T47D (cell line): ENCODE results near the gene USF2.

Source experiments
- DNase-seq, 2 experiments: peaks; one replicate each; pipeline versions ENCODE4 v3.0.0 to v3.0.0-alpha.2; 2011 to 2012; ENCODE audit warnings: low read depth in 1 of 2, low spot score in 1 of 2
- JUND ChIP-seq: IDR thresholded peaks from 2 replicates; pipeline ENCODE4 v1.6.1; 2012; ENCODE audit warnings: low read depth
- in situ Hi-C: cut with HindIII; loops from 2 replicates; pipeline ENCODE4 v1.10.0; 2016; ENCODE audit warnings: low sequenced_read_pairs, low pct_unique_long_range_greater_than_20kb

USF2 gene

GRCh38 chr19:35249146-35249847 lies 19.5 kb upstream of the USF2 start:
- TF ChIP-seq JUND: no peak
- DNase-seq: no peak
- in situ Hi-C loops: no loop called here

- in situ Hi-C loops: no loop called here
- no peak for DNase-seq
- no peak for TF ChIP-seq JUND
Measured at GRCh38 chr19:35249848-35250711, 18.7 kb upstream of the USF2 start.

GRCh38 chr19:35251456-35251855 lies 17.3 kb upstream of the USF2 start:
- no peak for TF ChIP-seq JUND
- DNase-seq: no peak
- in situ Hi-C loops: no loop called here

GRCh38 chr19:35253316-35254286 lies 15.2 kb upstream of the USF2 start:
- in situ Hi-C loops: no loop called here
- DNase-seq: no peak

GRCh38 chr19:35254341-35255297 lies 14.1 kb upstream of the USF2 start:
- in situ Hi-C loops: no loop called here
- no peak for TF ChIP-seq JUND
- DNase-seq: no peak

More at GRCh38 chr19:35253316-35254286, 15.2 kb upstream of the USF2 start:
- TF ChIP-seq JUND: no peak

GRCh38 chr19:35256566-35256965 lies 12.2 kb upstream of the USF2 start:
- TF ChIP-seq JUND: no peak
- in situ Hi-C loops: no loop called here
- DNase-seq: no peak

- TF ChIP-seq JUND: no peak
- in situ Hi-C loops: no loop called here
- DNase-seq: no peak
Measured at GRCh38 chr19:35257113-35257461, 11.7 kb upstream of the USF2 start.

GRCh38 chr19:35260694-35261304 lies 8.0 kb upstream of the USF2 start:
- no peak for DNase-seq
- TF ChIP-seq JUND: no peak
- in situ Hi-C loops: no loop called here

GRCh38 chr19:35261356-35262100 lies 7.2 kb upstream of the USF2 start:
- in situ Hi-C loops: no loop called here
- TF ChIP-seq JUND: no peak
- no peak for DNase-seq

GRCh38 chr19:35262101-35262761 lies 6.5 kb upstream of the USF2 start:
- in situ Hi-C loops: no loop called here
- TF ChIP-seq JUND: no peak
- DNase-seq: no peak
